GM19043 (cell line): Measurements from ENCODE around the gene TEAD2.

Experiments
- ATAC-seq: cut with Tn5 transposase; IDR thresholded peaks from one replicate; pipeline ENCODE4 v1.9.1; 2021; ENCODE audit warnings: low read depth; ENCODE audit not compliant: unreplicated experiment

The TEAD2 gene

DNA sequence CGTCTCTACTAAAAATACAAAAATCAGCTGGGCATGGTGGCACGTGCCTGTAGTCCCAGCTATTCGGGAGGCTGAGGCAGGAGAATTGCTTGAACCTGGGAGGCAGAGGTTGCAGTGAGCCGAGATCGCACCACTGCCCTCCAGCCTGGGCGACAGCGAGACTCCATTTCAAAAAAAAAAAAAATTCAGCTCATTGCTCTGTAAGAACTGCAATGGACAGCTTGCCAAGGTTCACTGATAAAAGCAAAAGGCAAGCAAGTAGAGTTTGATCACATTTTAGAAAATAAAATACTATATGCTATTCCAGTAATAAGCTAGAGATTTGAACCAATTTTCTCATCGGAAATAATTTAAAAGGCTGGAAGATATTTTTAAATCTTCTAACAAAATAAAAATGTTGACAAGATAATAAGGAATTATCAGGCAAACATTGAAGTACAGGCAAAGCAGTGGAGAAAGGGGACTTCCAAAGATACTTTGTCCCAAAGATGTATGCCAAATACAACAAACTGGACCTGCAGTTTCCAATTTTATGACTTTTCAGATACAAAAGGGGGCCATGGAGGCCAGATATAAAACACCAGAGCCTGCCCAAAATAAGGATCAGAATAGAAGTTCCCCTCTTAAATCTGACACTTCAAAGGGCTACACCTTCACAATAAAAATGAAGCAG lies 66.9 kb downstream of the TEAD2 start:
- no peak for ATAC-seq

- no peak for ATAC-seq
These were observed 67.8 kb downstream of the TEAD2 start for GRCh38 chr19:49294401-49294800.
